ENCODE results near the gene CYB5R4. TPM values are rescaled to one million over a fixed set of nuclear protein-coding genes. Genes with fewer than 3 reads are reported as not detected.

CYB5R4 gene
- total RNA-seq, 3 donors from 2014 or later (not counting 1 experiment from before 2014, with no cell fraction given): 34.0 to 40.5 (median 34.5) TPM

DNA sequence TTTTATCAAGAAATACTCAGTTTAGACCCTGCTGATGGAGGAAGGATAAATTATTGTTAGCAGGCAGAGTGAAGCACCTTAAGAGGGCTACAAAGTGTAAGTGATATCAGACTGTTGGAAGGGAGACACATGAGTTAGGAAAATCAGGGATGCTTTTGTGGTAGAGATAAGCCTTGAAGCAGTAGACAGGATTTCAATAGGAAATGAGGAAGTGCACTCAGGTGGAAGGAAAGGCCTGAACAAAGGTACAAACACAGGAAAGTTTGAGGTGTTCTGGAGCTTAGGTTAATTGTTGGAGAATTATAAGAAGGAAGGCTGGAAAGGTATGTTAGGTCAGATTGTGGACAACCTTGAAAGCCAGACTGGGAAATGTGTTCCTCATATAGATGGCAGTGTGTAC is 7.6 kb downstream of the CYB5R4 start:
- Mint-ChIP-seq H3K27me3 (ENCODE audit: low read depth in 2 of 2) (no peaks in the 10 kb centered on the region), H3K4me1 (peaks cover 14 to 35% of the 10 kb centered on the region in 2 donors), H3K9me3 (no peaks in the 10 kb centered on the region), H3K27ac (no peak overlapping the region), H3K36me3 (no peaks in the 10 kb centered on the region), H3K4me3 (no peak overlapping the region)
- no peaks in the 10 kb centered on the region for H3K9me3 ChIP-seq (ENCODE audit: control insufficient read depth, insufficient read depth, low read length)
- no peak overlapping the region for H3K4me3 ChIP-seq (ENCODE audit: low read length)
- no peaks in the 10 kb centered on the region for H3K4me1 ChIP-seq (ENCODE audit: control insufficient read depth, insufficient read depth, low read length)
- DNase-seq: no peak
- H3K27me3 ChIP-seq (ENCODE audit: control insufficient read depth, insufficient read depth, low read length): no peaks in the 10 kb centered on the region
- no peak overlapping the region for H3K27ac ChIP-seq (ENCODE audit: low read length)
- intact Hi-C loops (cut with micrococcal nuclease): no loop called here
- no peak for ATAC-seq
- TF ChIP-seq, protein P1, sequence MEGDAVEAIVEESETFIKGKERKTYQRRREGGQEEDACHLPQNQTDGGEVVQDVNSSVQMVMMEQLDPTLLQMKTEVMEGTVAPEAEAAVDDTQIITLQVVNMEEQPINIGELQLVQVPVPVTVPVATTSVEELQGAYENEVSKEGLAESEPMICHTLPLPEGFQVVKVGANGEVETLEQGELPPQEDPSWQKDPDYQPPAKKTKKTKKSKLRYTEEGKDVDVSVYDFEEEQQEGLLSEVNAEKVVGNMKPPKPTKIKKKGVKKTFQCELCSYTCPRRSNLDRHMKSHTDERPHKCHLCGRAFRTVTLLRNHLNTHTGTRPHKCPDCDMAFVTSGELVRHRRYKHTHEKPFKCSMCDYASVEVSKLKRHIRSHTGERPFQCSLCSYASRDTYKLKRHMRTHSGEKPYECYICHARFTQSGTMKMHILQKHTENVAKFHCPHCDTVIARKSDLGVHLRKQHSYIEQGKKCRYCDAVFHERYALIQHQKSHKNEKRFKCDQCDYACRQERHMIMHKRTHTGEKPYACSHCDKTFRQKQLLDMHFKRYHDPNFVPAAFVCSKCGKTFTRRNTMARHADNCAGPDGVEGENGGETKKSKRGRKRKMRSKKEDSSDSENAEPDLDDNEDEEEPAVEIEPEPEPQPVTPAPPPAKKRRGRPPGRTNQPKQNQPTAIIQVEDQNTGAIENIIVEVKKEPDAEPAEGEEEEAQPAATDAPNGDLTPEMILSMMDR (IDR thresholded peaks at IDR 0.05): no peak
- H3K36me3 ChIP-seq (ENCODE audit: control insufficient read depth, insufficient read depth, low read length): peaks cover 32% of the 10 kb centered on the region

DNA sequence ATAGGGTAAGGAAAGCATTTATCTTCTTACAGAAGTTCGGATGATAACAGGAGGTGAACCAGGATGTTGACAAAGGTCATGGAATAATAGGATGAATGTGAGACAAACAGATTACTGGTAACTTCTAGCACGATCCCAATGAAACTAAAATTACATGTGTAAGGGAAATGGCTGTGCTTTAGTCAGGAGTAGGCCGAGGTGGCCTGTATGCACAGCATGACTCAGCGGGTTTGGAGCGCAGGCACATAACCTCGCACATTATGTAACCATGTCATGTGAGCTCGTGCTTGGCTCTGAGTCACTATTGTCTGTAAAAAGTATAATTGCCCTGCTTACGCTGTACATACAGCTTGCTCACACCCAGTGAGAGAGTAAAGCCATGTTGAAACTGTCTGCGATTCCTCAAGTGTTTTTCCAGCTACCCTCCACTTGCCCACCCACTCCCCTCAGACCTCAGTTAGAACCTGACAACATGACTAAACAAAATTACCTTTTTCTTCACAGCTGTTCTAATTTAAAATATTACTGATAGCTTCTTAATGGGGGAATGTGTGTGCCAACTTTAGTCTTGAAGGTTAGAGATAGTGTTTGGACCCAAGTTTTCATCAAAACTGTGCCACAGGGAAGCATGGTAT is 8.2 kb downstream of the CYB5R4 start:
- Histone ChIP-seq H3K4me3 (ENCODE audit: low read length) (no peak overlapping the region), H3K27me3 (ENCODE audit: control insufficient read depth, insufficient read depth, low read length) (no peaks in the 10 kb centered on the region), H3K4me1 (ENCODE audit: control insufficient read depth, insufficient read depth, low read length) (no peaks in the 10 kb centered on the region), H3K27ac (ENCODE audit: low read length) (no peak overlapping the region), H3K9me3 (ENCODE audit: control insufficient read depth, insufficient read depth, low read length) (no peaks in the 10 kb centered on the region), H3K36me3 (ENCODE audit: control insufficient read depth, insufficient read depth, low read length) (peaks cover 32% of the 10 kb centered on the region)
- H3K27me3 Mint-ChIP-seq (ENCODE audit: low read depth in 2 of 2): no peaks in the 10 kb centered on the region
- H3K4me1 Mint-ChIP-seq: peaks cover 16 to 35% of the 10 kb centered on the region in 2 donors
- TF ChIP-seq, protein P1 (IDR thresholded peaks at IDR 0.05): no peak
- 91% methylated on average over 9 of the region's 9 CpGs for WGBS (ENCODE audit: insufficient coverage)
- intact Hi-C loops (cut with micrococcal nuclease): no loop called here
- no peaks in the 10 kb centered on the region for H3K36me3 Mint-ChIP-seq
- DNase-seq (peak; percentile 15 to 46), ATAC-seq (peak; percentile 31 to 46 (median 33))
- H3K4me3 Mint-ChIP-seq: no peak overlapping the region
- no peak overlapping the region for H3K27ac Mint-ChIP-seq
- H3K9me3 Mint-ChIP-seq: no peaks in the 10 kb centered on the region

DNA sequence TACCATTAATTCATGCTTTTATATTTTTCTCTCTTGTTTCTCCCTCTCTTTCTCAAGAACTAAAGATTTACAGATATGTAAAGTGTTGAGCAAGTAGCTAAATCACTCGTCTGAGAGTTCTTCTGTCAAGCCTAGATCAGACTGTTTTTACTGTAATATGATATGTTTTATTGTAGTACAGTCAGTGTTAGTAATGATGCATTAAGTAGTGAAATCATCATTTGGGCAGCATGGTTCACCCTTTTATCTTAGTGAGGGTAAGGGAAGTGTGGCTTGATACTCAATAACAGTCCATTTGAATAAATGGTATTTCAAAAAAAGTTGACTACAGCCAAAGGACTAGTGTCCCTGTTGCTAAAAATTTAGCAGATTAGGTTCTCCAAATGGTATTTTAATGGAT is 9.2 kb downstream of the CYB5R4 start:
- H3K4me3 ChIP-seq (ENCODE audit: low read length): no peak overlapping the region
- ATAC-seq (no peak), DNase-seq (no peak)
- H3K27ac Mint-ChIP-seq: no peak overlapping the region
- TF ChIP-seq, protein P1 (IDR thresholded peaks at IDR 0.05): no peak
- no peaks in the 10 kb centered on the region for H3K4me1 ChIP-seq (ENCODE audit: control insufficient read depth, insufficient read depth, low read length)
- no peaks in the 10 kb centered on the region for H3K27me3 Mint-ChIP-seq (ENCODE audit: low read depth in 2 of 2)
- no peaks in the 10 kb centered on the region for H3K9me3 ChIP-seq (ENCODE audit: control insufficient read depth, insufficient read depth, low read length)
- no peaks in the 10 kb centered on the region for H3K9me3 Mint-ChIP-seq
- peaks cover 32% of the 10 kb centered on the region for H3K36me3 ChIP-seq (ENCODE audit: control insufficient read depth, insufficient read depth, low read length)
- H3K4me1 Mint-ChIP-seq: peaks cover 22 to 41% of the 10 kb centered on the region in 2 donors
- intact Hi-C loops (cut with micrococcal nuclease): no loop called here
- no peaks in the 10 kb centered on the region for H3K27me3 ChIP-seq (ENCODE audit: control insufficient read depth, insufficient read depth, low read length)
- no peaks in the 10 kb centered on the region for H3K36me3 Mint-ChIP-seq
- H3K4me3 Mint-ChIP-seq: no peak overlapping the region
- WGBS (ENCODE audit: insufficient coverage): 100% methylated on average over 1 of the region's 1 CpG
- no peak overlapping the region for H3K27ac ChIP-seq (ENCODE audit: low read length)

DNA sequence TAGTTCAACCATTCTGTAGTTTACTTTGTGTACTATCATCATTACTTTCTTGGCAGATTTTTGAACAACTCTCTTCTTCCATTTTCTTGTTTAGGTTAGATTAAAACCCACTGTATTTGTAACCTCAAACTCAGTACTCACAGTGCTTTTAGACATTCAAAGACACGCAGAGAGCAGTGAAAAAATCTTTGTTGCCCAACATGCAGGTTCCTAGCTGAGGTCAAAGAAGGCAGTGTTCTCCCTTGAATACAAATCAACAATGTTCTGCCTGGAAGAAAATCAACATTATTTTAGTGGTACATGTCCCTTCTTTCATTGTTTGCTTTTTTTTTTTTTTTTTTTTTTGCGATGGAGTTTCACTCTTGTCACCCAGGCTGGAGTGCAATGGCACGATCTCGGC is 11.2 kb downstream of the CYB5R4 start:
- intact Hi-C loops (cut with micrococcal nuclease): no loop called here
- Mint-ChIP-seq H3K9me3 (no peaks in the 10 kb centered on the region), H3K36me3 (no peaks in the 10 kb centered on the region), H3K27ac (no peak overlapping the region), H3K4me3 (no peak overlapping the region), H3K4me1 (peaks cover 30 to 45% of the 10 kb centered on the region in 2 donors), H3K27me3 (ENCODE audit: low read depth in 2 of 2) (no peaks in the 10 kb centered on the region)
- 100% methylated on average over 3 of the region's 4 CpGs for WGBS (ENCODE audit: insufficient coverage)
- no peaks in the 10 kb centered on the region for H3K4me1 ChIP-seq (ENCODE audit: control insufficient read depth, insufficient read depth, low read length)
- no peak for DNase-seq
- H3K27ac ChIP-seq (ENCODE audit: low read length): no peak overlapping the region
- H3K36me3 ChIP-seq (ENCODE audit: control insufficient read depth, insufficient read depth, low read length): peaks cover 15% of the 10 kb centered on the region
- no peak for ATAC-seq
- TF ChIP-seq, protein P1 (IDR thresholded peaks at IDR 0.05): no peak
- no peak overlapping the region for H3K4me3 ChIP-seq (ENCODE audit: low read length)
- no peaks in the 10 kb centered on the region for H3K27me3 ChIP-seq (ENCODE audit: control insufficient read depth, insufficient read depth, low read length)
- H3K9me3 ChIP-seq (ENCODE audit: control insufficient read depth, insufficient read depth, low read length): no peaks in the 10 kb centered on the region

All from natural killer cell (primary cell).